Ovary (tissue), 9 donors: Measurements from ENCODE around the gene ELL2. TPM values are rescaled to one million over a fixed set of nuclear protein-coding genes. Genes with fewer than 3 reads are reported as not detected.

Source experiments
- DNase-seq, 5 donors: peaks; one replicate each; pipeline ENCODE4 v3.0.0-alpha.2; 2019 to 2020
- H3K27ac ChIP-seq, 2 donors: fragments of 200-600 bp; one replicate each; pipeline versions ENCODE4 v1.5.1 to v1.8.0; 2019 to 2022
- H3K27me3 ChIP-seq: fragments of 200-600 bp; one replicate; pipeline ENCODE4 v1.8.0; 2022
- H3K36me3 ChIP-seq: fragments of 200-600 bp; sonication (generic); one replicate; pipeline ENCODE4 v1.5.1; 2019
- H3K4me1 ChIP-seq: one replicate; pipeline ENCODE4 v1.8.1; 2013; ENCODE audit warnings: mild to moderate bottlenecking, moderate library complexity; ENCODE audit not compliant: insufficient read depth
- H3K4me3 ChIP-seq: fragments of 200-600 bp; sonication (generic); one replicate; pipeline ENCODE4 v1.5.1; 2017
- H3K9me3 ChIP-seq, 2 donors: fragments of 200-600 bp in 1 of 2; sonication (generic) in 1 of 2; one replicate each; pipeline versions ENCODE4 v1.5.1 to v1.8.1; 2013 to 2019; ENCODE audit warnings: mild to moderate bottlenecking in 1 of 2, moderate library complexity in 1 of 2
- EP300 ChIP-seq: sonication (generic); formaldehyde crosslinking; IDR thresholded peaks from one replicate; pipeline ENCODE4 v1.6.1; 2017; ENCODE audit warnings: antibody characterized with exemption
- POLR2A ChIP-seq: fragments of 450-650 bp; IDR thresholded peaks from one replicate; pipeline ENCODE4 v1.6.1; 2017; ENCODE audit warnings: antibody characterized with exemption, mild to moderate bottlenecking, moderate library complexity
- WGBS, 3 donors: extraction: QIAGEN DNeasy Blood & Tissue Kit in 1 of 3; methylation state at CpG; one replicate each; pipeline versions ENCODE4 v1.1.5 to v1.1.7; 2013 to 2017; 5-methylcytosine and 5-hydroxymethylcytosine counted together
- intact Hi-C, 4 donors: fragments of 100-400 bp; cut with DNase I; formaldehyde crosslinking; loops; one replicate each; pipeline versions ENCODE4 v1.11.0 to v1.15.1; 2022 to 2023
- polyA plus RNA-seq, 2 donors: library from polyadenylated mRNA; stranded (reverse); fragments of 200-250 nt in 1 of 2; fragments of 350-450 nt in 1 of 2; fragmentation: Illumina TruSeq in 1 of 2; extraction: RNeasy Lipid Tissue Mini Kit (QIAGEN cat#74804) in 1 of 2; gene quantifications; one replicate each; pipeline ENCODE4 v1.2.3, GENCODE V29; 2013 to 2014
- total RNA-seq, 7 donors: library from RNA; depleted of rRNA in 2 of 7; stranded (reverse); fragments of >200 nt in 2 of 7; fragmentation: NEBNext Ultra II Directional in 3 of 7; extraction: Animal tissue kit (Norgen Biotek cat#: 25700) in 3 of 7; gene quantifications; one replicate each; pipeline versions ENCODE4 v1.1.0 to v1.2.4, GENCODE V29; 2016 to 2023
- TF ChIP-seq, protein P1 (sequence below), 3 donors: fragments of 450-650 bp in 2 of 3; fragments of 200-600 bp in 1 of 3; IDR thresholded peaks; one replicate each; pipeline versions ENCODE4 v1.5.1 to v1.8.0; 2016 to 2022; ENCODE audit warnings: antibody characterized with exemption in 3 of 3, mild to moderate bottlenecking in 1 of 3
- donor health status: DM: no; HTN: no; CAD: no; lungs with moderate emphysema.
- donor health status: DM: no; HTN: no; CAD: no.
- donor health status: Bipolar disorder and iron deficiency.
- donor health status: DM: yes; HTN: yes; CAD: no.
- donor health status: DM: no; HTN: no; CAD: no.
- donor health status: DM: yes; HTN: yes; CAD: no.

The ELL2 gene
- total and polyA plus RNA-seq, 9 donors: 7.2 to 73.2 (median 25.1) TPM

DNA sequence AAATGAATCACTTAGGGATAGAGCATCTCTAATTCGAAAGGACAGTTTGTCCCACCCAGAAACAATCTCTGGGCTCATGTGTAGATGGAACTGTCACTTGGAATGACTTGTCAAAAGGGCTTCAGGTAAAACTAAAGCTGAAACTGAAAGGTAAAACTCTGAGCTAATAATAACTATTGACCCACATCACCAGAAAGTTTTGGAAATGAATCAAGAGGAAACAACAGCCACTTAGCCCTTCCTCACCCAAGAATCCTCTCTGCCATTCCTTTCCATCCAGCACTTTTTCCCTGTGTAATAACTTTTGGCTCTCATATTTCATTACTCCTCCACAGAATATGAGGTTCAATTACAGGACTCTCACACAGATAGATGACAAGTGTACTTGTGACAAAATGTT, 125.1 kb downstream of the ELL2 start:
- Histone ChIP-seq H3K4me3 (no peak overlapping the region), H3K9me3 (no peaks in the 10 kb centered on the region), H3K36me3 (no peaks in the 10 kb centered on the region), H3K4me1 (no peaks in the 10 kb centered on the region), H3K27me3 (no peaks in the 10 kb centered on the region), H3K27ac (no peak overlapping the region)
- TF ChIP-seq EP300 (no peak), POLR2A (no peak)
- intact Hi-C loops: loop anchor here in 1 of 4 donors (5.0 kb wide), 1 partner anchor 49 kb away; no protein-coding TSS in a partner anchor
- 92 to 100% (median 93%) methylated on average over 1 of the region's 1 CpG for WGBS, 3 donors
- no peak for DNase-seq

DNA sequence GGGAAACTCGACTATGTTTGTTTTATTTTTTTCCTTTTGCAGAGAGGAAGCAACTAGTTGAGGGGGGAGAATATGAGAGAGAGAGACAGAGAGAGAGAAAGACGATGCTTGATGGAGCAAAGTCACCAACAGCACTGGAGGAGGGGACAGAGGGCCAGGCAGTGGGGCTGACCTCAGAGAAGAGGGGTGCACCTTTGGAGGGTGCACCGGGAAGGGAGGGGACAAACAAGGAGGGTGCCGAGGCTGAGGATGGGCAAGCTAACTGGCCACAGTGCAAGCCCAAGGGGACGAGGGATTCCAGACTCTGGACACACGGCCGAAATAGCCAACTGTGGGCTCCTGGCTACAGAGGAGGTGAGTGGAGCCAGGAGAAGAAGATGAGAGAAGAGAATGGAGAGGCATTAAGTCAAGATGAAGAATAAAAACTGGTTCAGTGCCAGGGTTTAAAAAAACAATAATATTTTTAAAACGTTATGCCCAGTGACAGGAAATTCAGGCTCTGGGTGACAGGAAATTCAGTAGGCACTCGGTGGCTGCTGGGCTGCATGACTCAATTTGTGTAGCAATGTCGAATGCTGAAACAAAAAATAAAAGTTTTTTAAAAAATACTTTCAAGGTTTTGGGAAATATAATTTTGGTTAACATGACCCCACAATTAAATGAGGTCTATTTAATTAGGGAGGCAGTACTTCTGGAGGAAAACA, 125.8 kb downstream of the ELL2 start:
- no peaks in the 10 kb centered on the region for H3K9me3 ChIP-seq
- H3K36me3 ChIP-seq: no peaks in the 10 kb centered on the region
- H3K4me3 ChIP-seq: no peak overlapping the region
- DNase-seq: no peak
- no peak overlapping the region for H3K27ac ChIP-seq
- WGBS, 3 donors: 63 to 70% (median 66%) methylated on average over 10 of the region's 10 CpGs
- H3K27me3 ChIP-seq: no peaks in the 10 kb centered on the region
- TF ChIP-seq POLR2A (no peak), EP300 (no peak)
- TF ChIP-seq, protein P1, sequence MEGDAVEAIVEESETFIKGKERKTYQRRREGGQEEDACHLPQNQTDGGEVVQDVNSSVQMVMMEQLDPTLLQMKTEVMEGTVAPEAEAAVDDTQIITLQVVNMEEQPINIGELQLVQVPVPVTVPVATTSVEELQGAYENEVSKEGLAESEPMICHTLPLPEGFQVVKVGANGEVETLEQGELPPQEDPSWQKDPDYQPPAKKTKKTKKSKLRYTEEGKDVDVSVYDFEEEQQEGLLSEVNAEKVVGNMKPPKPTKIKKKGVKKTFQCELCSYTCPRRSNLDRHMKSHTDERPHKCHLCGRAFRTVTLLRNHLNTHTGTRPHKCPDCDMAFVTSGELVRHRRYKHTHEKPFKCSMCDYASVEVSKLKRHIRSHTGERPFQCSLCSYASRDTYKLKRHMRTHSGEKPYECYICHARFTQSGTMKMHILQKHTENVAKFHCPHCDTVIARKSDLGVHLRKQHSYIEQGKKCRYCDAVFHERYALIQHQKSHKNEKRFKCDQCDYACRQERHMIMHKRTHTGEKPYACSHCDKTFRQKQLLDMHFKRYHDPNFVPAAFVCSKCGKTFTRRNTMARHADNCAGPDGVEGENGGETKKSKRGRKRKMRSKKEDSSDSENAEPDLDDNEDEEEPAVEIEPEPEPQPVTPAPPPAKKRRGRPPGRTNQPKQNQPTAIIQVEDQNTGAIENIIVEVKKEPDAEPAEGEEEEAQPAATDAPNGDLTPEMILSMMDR (IDR thresholded peaks at IDR 0.05): no peak
- H3K4me1 ChIP-seq: no peaks in the 10 kb centered on the region
- intact Hi-C loops: loop anchor here in 1 of 4 donors (5.0 kb wide), 1 partner anchor 49 kb away; no protein-coding TSS in a partner anchor

Other genes starting within 250 kb of the ELL2 start
- gene RHOBTB3, start 230.5 kb downstream of the ELL2 start, total RNA-seq: 100 to 1,000 TPM; 106 to 221 (median 200) TPM
- 100 to 1,000 TPM in 1 of 2 donors, 10 to 100 TPM in 1; 52.8 to 133 TPM for gene RHOBTB3, start 230.5 kb downstream of the ELL2 start, polyA plus RNA-seq
- 10 to 100 TPM in 4 of 7 donors, 1 to 10 TPM in 3; 4.1 to 17.8 (median 11.3) TPM for gene GLRX, start 139.1 kb downstream of the ELL2 start, total RNA-seq
- 10 to 100 TPM; 16.7 to 35.7 TPM for gene GLRX, start 139.1 kb downstream of the ELL2 start, polyA plus RNA-seq